Measurements from ENCODE around the gene KRT85.

Gene KRT85

GRCh38 chr12:52403561-52403960 lies 36.3 kb upstream of the KRT85 start:
- ChIA-PET POLR2A (no interaction called here), CTCF (interaction anchor here (0.6 to 4.7 kb wide), 5 partner anchors 8 to 467 kb away, joined by 3 to 26 read pairs (median 3); no protein-coding TSS in a partner anchor)
- Histone ChIP-seq H3K9me3 (ENCODE audit: control insufficient read depth, insufficient read depth, low read depth, low read length) (no peaks in the 10 kb centered on the region), H3K27ac (ENCODE audit: extremely low read depth, low read depth, low read length) (no peak overlapping the region), H3K36me3 (ENCODE audit: control insufficient read depth in 2 of 2, insufficient read depth in 1 of 2, low read length in 2 of 2) (no peaks in the 10 kb centered on the region), H3K4me1 (ENCODE audit: control insufficient read depth, insufficient read depth, low read length) (no peaks in the 10 kb centered on the region), H3K4me3 (ENCODE audit: low read depth, low read length) (no peak overlapping the region)
- TF ChIP-seq ZNF530 (tag by site-specific recombination; IDR thresholded peaks at IDR 0.05; ENCODE audit: low read depth) (no peak), ZNF16 (tag by site-specific recombination; IDR thresholded peaks at IDR 0.05; ENCODE audit: low read depth) (no peak), MYNN (tag by site-specific recombination; IDR thresholded peaks at IDR 0.05; ENCODE audit: borderline replicate concordance) (no peak), ZSCAN4 (tag by site-specific recombination; IDR thresholded peaks at IDR 0.05) (no peak), ZFHX2 (tag by site-specific recombination; conservative IDR thresholded peaks at IDR 0.05) (no peak), ZNF549 (tag by site-specific recombination; IDR thresholded peaks at IDR 0.05) (no peak), ZNF660 (tag by site-specific recombination; IDR thresholded peaks at IDR 0.05) (no peak), YY2 (tag by site-specific recombination; IDR thresholded peaks at IDR 0.05) (no peak), KLF1 (tag by site-specific recombination; IDR thresholded peaks at IDR 0.05) (no peak), BCL11A (tag by site-specific recombination; IDR thresholded peaks at IDR 0.05; ENCODE audit: low read depth) (no peak), ZNF518A (tag by site-specific recombination; conservative IDR thresholded peaks at IDR 0.05; ENCODE audit: low read depth) (no peak), ZNF175 (tag by site-specific recombination; IDR thresholded peaks at IDR 0.05) (no peak)
- TF ChIP-seq, protein P1, sequence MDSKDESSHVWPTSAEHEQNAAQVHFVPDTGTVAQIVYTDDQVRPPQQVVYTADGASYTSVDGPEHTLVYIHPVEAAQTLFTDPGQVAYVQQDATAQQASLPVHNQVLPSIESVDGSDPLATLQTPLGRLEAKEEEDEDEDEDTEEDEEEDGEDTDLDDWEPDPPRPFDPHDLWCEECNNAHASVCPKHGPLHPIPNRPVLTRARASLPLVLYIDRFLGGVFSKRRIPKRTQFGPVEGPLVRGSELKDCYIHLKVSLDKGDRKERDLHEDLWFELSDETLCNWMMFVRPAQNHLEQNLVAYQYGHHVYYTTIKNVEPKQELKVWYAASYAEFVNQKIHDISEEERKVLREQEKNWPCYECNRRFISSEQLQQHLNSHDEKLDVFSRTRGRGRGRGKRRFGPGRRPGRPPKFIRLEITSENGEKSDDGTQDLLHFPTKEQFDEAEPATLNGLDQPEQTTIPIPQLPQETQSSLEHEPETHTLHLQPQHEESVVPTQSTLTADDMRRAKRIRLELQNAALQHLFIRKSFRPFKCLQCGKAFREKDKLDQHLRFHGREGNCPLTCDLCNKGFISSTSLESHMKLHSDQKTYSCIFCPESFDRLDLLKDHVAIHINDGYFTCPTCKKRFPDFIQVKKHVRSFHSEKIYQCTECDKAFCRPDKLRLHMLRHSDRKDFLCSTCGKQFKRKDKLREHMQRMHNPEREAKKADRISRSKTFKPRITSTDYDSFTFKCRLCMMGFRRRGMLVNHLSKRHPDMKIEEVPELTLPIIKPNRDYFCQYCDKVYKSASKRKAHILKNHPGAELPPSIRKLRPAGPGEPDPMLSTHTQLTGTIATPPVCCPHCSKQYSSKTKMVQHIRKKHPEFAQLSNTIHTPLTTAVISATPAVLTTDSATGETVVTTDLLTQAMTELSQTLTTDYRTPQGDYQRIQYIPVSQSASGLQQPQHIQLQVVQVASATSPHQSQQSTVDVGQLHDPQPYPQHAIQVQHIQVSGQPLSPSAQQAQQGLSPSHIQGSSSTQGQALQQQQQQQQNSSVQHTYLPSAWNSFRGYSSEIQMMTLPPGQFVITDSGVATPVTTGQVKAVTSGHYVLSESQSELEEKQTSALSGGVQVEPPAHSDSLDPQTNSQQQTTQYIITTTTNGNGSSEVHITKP (tag by site-specific recombination; IDR thresholded peaks at IDR 0.05), result no peak
- TF ChIP-seq, protein P2, sequence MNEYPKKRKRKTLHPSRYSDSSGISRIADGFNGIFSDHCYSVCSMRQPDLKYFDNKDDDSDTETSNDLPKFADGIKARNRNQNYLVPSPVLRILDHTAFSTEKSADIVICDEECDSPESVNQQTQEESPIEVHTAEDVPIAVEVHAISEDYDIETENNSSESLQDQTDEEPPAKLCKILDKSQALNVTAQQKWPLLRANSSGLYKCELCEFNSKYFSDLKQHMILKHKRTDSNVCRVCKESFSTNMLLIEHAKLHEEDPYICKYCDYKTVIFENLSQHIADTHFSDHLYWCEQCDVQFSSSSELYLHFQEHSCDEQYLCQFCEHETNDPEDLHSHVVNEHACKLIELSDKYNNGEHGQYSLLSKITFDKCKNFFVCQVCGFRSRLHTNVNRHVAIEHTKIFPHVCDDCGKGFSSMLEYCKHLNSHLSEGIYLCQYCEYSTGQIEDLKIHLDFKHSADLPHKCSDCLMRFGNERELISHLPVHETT (tag by site-specific recombination; IDR thresholded peaks at IDR 0.05), result no peak
